ENCODE results near the gene AGAP5.
"Not testable (repeated sequence)": the region's sequence is repeated elsewhere in the genome, so short reads cannot be mapped to it uniquely, and the experiment has no call there.

Gene AGAP5

GRCh38 chr10:73713912-73714311, 16.0 kb upstream of the AGAP5 start:
- DNase-seq: not testable (repeated sequence)

GRCh38 chr10:73711683-73712082, 13.8 kb upstream of the AGAP5 start:
- not testable (repeated sequence) for DNase-seq

GRCh38 chr10:73708122-73708521, 10.2 kb upstream of the AGAP5 start:
- DNase-seq: not testable (repeated sequence)

DNA sequence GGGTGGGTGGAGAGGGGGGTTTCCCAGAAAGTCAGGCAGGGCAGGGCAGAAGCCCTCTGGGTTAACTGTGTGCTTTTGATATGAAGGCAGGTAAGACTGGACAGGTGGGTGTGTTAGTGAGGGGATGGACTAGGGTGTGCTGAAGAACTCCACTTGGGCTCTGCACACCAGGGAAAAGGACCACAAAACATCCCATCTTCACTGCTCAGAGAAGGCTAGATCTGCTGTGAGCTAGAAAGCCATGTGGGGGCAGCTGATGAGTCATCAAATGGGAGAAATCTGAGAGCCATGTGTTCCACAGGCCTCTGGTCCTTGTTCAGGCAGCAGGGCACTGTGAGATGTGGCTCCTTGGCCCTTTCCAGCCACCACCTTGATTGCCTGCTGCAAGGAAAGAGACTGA, 9.7 kb upstream of the AGAP5 start:
- not testable (repeated sequence) for DNase-seq

GRCh38 chr10:73706488-73706887, 8.6 kb upstream of the AGAP5 start:
- not testable (repeated sequence) for DNase-seq

GRCh38 chr10:73705506-73706072, 7.7 kb upstream of the AGAP5 start:
- DNase-seq: not testable (repeated sequence)

DNA sequence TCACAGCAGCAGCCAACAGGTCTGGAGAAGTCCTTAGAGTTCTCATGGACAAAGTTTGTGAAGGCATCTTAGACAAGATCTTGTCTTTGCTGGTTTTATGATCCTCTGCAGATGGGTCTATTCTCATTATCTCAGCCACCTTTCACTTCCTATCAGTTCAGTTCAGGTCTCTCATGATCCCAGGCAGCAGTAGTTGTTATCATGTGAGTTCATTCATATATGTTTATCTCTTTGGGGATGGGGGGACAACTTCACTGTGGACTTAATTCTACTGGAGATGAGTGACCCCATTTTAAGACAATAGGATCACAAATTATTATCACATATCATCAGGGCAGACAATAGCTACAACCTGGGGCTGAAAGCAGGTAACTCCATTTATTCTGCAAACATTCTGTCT, 6.0 kb upstream of the AGAP5 start:
- DNase-seq: not testable (repeated sequence)

- DNase-seq: not testable (repeated sequence)
Observed at GRCh38 chr10:73698819-73699218, 910 bp upstream of the AGAP5 start.

- not testable (repeated sequence) for DNase-seq
Observed at GRCh38 chr10:73695302-73695701, 2.6 kb downstream of the AGAP5 start.

- DNase-seq: not testable (repeated sequence)
Observed at GRCh38 chr10:73690755-73691154, 7.2 kb downstream of the AGAP5 start.

GRCh38 chr10:73689596-73689995, 8.3 kb downstream of the AGAP5 start:
- not testable (repeated sequence) for DNase-seq

DNA sequence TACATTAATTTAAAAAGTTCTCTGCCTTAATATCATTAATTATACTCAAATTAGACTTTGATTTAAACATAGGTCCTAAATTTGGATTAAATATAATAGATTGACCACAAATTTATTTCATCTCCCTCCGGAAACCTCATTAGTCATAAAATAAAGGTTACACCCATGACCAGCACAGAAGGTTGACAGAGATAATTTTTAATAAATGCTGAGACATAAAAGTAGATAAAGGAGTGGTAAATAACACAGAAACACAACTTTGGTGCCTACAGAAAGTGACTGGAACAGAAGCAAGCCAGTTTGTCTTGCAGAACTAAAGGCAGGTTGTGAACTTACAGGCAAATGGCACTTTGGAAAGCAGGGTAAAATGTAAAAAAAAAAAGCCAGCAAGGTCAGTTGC, 10.3 kb downstream of the AGAP5 start:
- DNase-seq: not testable (repeated sequence)

GRCh38 chr10:73674546-73674945, 23.4 kb downstream of the AGAP5 start:
- not testable (repeated sequence) for DNase-seq

GRCh38 chr10:73668378-73668777, 29.5 kb downstream of the AGAP5 start:
- DNase-seq: not testable (repeated sequence)

- DNase-seq: not testable (repeated sequence)
Observed at GRCh38 chr10:73666153-73666809, 31.6 kb downstream of the AGAP5 start.

DNA sequence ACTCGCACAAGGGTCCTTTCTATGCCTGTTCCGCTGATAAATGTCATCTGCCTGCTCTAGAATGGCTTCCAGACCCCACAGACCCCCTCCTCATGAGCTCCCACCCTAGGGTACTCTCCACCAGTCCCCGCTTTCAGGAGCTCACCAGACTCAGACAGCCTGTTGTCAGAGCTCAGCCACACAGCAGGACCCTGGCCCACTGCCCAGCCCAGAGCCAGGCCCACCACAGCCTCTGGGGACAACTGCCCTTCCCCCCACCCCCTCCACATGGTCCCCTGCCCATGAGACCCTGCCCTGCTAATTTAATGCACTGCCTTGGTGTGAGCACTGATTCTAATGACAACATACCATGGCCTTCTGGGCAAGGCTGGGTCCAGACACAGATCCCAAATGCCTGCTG, 32.3 kb downstream of the AGAP5 start:
- not testable (repeated sequence) for DNase-seq

- not testable (repeated sequence) for DNase-seq
Observed at GRCh38 chr10:73664156-73665040, 33.5 kb downstream of the AGAP5 start.

- DNase-seq: not testable (repeated sequence)
Observed at GRCh38 chr10:73663621-73664020, 34.3 kb downstream of the AGAP5 start.

- DNase-seq: not testable (repeated sequence)
Observed at GRCh38 chr10:73662705-73663104, 35.2 kb downstream of the AGAP5 start.

GRCh38 chr10:73655990-73656298, 42.0 kb downstream of the AGAP5 start, which contains the start of gene SYNPO2L:
TSS of gene SYNPO2L (minus strand) at chr10:73656029. CDS start at chr10:73655922, 107 bp downstream.
- no peak for DNase-seq

DNA sequence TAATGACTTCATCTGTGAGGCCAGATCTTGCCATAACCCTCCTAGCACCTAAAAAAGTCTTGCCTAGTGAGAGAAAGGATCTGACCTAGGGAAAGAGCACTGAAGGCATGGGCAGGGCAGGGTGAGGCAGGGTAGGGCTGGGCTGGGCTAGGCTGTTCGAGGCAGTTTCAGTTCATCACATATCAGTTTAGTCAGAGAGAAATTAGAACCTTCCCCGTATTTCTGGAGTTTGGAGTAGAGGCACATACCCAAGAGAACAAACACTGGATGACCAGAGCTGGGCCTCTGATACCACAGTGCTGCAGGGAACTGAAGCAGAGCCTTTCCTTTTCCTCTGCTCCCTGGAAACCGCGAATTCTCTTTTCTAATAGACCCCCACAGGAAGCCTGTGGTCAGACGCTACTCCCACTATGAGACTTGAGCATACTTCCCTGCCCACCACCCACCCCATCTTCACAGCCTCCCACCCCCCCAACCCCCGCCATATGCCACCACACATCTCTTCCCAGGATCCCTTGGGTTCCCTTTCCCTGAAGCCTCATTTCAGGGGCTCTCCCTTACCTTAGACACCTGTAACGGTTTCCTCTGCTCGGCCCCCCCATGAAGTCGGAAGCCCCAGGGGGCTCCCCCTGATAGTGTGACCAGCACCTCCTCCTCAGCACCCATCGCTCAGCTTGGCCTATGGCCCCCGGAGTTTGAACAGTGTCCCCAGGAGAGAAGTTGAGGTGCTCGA, 42.5 kb downstream of the AGAP5 start:
- no peak for DNase-seq

GRCh38 chr10:73653701-73654100, 44.2 kb downstream of the AGAP5 start:
- no peak for DNase-seq

DNA sequence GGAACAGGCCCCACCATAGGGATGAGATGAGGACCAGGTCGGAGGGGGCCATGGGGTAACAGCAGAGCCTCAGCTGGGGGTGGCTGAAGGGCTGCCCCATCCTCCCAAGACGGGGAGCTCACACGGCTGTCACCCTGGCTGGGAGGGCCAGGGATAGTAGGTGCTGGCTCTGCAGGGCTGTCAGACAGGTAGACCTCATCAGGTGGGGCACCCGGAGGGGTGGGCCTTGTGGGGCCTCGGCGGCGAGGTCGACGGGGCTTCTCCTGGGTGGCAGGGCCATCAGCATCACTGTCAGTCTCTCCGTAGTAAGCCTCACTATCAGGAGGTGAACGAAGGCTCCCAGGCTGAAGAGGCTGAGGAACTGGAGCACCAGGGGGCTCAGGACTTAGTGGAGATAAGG, 44.7 kb downstream of the AGAP5 start:
- no peak for DNase-seq
